HL-60 (cell line): Measurements from ENCODE around the gene SKI.

Experiments used
- DNase-seq, 2 experiments: peaks; one replicate each; pipeline ENCODE4 v3.0.0-alpha.2; 2010 to 2020; ENCODE audit warnings: low read depth in 1 of 2, low spot score in 1 of 2
- H3K27ac ChIP-seq: fragments of 250-450 bp; sonication (Bioruptor Pico); replicated peaks from 2 replicates; pipeline ENCODE4 v1.5.1; 2020; ENCODE audit warnings: mild to moderate bottlenecking, moderate library complexity
- H3K27me3 ChIP-seq: fragments of 250-450 bp; sonication (Bioruptor Pico); 2 replicates; pipeline ENCODE4 v1.5.1; 2021; ENCODE audit warnings: mild to moderate bottlenecking, moderate library complexity; ENCODE audit not compliant: insufficient read depth, poor library complexity, severe bottlenecking
- H3K4me3 ChIP-seq: replicated peaks from 2 replicates; pipeline ENCODE4 v1.5.1; 2011; ENCODE audit warnings: mild to moderate bottlenecking, control low read depth, low read length; ENCODE audit not compliant: insufficient read depth
- GABPA ChIP-seq: IDR thresholded peaks from 2 replicates; pipeline ENCODE4 v1.6.1; 2012; ENCODE audit warnings: low read depth
- POLR2AphosphoS5 ChIP-seq: IDR thresholded peaks from 2 replicates; pipeline ENCODE4 v1.6.1; 2012; ENCODE audit warnings: low read depth
- SPI1 ChIP-seq: IDR thresholded peaks from 2 replicates; pipeline ENCODE4 v1.6.1; 2012; ENCODE audit warnings: low read depth, mild to moderate bottlenecking, borderline replicate concordance
- TF ChIP-seq, protein P1 (sequence below): IDR thresholded peaks from 2 replicates; pipeline ENCODE4 v1.6.1; 2012; ENCODE audit warnings: low read depth; ENCODE audit not compliant: insufficient replicate concordance
- TF ChIP-seq, protein P2 (sequence below): IDR thresholded peaks from one replicate; pipeline ENCODE4 v1.5.1; 2011; ENCODE audit warnings: low read length, control low read depth, inconsistent platforms; ENCODE audit not compliant: insufficient read depth

The SKI gene

DNA sequence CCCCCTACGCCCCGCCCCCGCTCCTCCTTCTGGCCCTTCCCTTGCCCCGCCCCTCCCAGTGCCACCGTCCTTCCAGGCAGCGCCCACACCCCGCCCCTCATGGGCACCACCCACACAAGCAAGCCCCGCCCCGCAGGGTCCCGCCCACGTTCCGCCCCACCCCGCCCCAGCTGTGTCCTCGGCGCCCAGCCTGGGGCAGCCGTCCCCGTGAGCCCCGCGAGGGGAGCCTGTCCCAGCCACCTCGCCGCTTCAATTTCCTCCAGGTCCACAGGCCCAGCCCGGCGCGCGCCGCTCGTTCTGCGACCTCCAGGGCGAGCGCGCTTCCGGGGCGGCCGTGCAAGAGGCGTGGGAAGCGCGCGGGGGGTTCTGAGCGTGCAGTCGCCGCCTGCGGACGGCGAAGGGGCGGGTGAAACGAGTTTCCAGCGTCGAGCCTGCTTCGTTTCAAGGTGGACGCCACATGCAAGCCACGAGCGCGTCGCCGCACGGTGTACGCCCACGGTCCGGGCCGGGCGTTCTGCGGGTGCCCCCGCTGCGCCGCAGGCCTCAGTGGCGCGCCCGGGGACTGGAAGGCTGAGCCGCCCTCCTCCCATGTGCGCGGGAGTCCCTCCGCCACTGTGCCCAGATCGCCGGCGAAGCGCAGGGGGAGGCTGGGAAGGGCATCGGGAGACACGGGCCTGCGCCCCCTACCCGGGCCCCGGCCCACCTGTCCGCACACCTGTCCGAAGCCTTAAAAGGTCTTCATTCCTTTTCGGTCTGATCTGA lies 22.7 kb upstream of the SKI start:
- DNase-seq: peak; percentile 80 to 94
- TF ChIP-seq GABPA (no peak), POLR2AphosphoS5 (no peak), SPI1 (no peak)
- TF ChIP-seq, protein P1, sequence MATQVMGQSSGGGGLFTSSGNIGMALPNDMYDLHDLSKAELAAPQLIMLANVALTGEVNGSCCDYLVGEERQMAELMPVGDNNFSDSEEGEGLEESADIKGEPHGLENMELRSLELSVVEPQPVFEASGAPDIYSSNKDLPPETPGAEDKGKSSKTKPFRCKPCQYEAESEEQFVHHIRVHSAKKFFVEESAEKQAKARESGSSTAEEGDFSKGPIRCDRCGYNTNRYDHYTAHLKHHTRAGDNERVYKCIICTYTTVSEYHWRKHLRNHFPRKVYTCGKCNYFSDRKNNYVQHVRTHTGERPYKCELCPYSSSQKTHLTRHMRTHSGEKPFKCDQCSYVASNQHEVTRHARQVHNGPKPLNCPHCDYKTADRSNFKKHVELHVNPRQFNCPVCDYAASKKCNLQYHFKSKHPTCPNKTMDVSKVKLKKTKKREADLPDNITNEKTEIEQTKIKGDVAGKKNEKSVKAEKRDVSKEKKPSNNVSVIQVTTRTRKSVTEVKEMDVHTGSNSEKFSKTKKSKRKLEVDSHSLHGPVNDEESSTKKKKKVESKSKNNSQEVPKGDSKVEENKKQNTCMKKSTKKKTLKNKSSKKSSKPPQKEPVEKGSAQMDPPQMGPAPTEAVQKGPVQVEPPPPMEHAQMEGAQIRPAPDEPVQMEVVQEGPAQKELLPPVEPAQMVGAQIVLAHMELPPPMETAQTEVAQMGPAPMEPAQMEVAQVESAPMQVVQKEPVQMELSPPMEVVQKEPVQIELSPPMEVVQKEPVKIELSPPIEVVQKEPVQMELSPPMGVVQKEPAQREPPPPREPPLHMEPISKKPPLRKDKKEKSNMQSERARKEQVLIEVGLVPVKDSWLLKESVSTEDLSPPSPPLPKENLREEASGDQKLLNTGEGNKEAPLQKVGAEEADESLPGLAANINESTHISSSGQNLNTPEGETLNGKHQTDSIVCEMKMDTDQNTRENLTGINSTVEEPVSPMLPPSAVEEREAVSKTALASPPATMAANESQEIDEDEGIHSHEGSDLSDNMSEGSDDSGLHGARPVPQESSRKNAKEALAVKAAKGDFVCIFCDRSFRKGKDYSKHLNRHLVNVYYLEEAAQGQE: no peak
- TF ChIP-seq, protein P2, sequence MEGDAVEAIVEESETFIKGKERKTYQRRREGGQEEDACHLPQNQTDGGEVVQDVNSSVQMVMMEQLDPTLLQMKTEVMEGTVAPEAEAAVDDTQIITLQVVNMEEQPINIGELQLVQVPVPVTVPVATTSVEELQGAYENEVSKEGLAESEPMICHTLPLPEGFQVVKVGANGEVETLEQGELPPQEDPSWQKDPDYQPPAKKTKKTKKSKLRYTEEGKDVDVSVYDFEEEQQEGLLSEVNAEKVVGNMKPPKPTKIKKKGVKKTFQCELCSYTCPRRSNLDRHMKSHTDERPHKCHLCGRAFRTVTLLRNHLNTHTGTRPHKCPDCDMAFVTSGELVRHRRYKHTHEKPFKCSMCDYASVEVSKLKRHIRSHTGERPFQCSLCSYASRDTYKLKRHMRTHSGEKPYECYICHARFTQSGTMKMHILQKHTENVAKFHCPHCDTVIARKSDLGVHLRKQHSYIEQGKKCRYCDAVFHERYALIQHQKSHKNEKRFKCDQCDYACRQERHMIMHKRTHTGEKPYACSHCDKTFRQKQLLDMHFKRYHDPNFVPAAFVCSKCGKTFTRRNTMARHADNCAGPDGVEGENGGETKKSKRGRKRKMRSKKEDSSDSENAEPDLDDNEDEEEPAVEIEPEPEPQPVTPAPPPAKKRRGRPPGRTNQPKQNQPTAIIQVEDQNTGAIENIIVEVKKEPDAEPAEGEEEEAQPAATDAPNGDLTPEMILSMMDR: no peak
- no peaks in the 10 kb centered on the region for H3K27me3 ChIP-seq

DNA sequence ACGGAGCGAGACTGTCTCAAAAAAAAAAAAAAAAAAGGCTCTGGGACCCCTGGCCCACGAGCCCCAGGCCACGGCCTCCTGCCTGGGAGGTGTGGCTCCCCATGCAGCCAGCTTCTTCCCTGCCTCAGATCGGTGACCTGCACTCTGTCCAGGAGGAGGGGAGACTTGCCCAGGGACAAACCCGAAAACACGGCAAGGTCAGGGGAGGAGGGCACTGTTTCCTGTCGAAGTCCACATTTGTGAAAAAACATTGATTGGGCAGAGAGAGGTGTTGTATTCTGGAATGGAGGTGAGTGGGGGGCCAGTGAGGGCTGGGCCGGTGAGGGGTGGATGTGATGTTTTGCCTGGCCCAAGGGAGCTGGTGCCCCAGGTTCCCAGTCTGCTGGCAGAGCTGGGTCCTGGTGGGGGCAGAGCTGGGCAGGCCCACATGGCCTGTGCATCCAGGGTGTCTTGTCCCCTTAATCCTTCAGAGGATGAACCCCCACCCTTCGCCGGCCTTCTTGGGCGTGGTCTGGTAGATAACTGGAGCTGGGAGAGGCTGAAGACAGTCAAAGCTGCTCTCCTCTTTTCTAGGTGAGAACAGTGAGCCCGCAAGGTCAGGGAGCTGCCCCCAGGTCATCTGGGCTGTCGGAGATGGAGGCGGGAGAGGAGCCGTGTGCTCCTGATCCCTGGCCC lies 21.2 kb upstream of the SKI start:
- Histone ChIP-seq H3K4me3 (no peak overlapping the region), H3K27ac (no peak overlapping the region), H3K27me3 (no peaks in the 10 kb centered on the region)
- no peak for DNase-seq
- TF ChIP-seq, protein P2: no peak
- TF ChIP-seq SPI1: no peak
- no peak for TF ChIP-seq GABPA
- TF ChIP-seq, protein P1: no peak
- TF ChIP-seq POLR2AphosphoS5: no peak

More for the DNA sequence above, 22.7 kb upstream of the SKI start:
- Histone ChIP-seq H3K27ac (no peak overlapping the region), H3K4me3 (peak overlapping the region; percentile 52)

DNA sequence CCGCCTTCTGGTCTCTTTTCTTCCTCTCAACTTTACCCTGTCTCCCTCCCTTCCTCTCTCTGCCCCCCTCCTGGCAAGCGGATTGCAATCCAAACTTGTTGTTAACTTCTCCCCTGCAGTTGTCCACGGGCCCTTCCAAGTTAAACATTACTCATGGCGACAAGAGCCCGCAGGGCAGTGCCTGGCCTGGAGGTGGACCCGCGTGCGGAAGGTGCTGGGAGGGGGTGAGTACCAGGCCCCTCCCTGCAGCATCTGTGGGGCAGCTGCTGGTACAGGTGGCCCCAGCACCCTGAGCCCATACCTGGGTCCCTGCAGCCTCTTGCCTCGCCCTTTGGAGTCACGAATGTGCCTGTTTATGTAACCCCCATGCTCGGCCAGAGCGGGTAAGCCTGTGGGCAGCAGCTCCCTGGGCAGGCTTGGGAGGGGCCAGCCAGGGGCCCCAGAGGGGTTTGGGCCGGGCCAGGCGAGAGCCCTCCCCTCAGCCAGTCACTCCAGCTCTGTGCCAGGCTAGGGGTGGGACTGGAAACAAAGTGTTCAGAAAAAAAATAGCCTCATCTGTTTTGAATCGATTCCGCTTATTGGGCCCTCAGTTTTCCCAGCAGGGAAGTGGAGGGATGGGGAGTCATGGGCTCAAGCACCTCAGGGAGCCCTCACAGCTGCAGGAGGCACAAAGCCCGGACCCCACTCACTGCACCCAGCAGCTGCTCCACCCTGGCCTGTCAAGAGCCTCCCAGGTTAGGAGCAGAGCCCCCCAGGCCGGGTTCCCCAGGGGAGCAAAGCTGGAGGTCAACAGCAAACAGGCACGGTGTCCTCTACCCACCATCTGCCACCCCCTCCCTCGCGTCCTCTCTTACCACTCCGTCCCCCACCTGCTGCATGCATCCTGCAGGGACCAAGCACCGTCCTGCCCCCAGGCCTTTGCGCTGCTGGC lies 19.5 kb upstream of the SKI start:
- Histone ChIP-seq H3K27ac (no peak overlapping the region), H3K27me3 (no peaks in the 10 kb centered on the region), H3K4me3 (no peak overlapping the region)
- TF ChIP-seq, protein P2: no peak
- TF ChIP-seq, protein P1: no peak
- TF ChIP-seq SPI1: no peak
- TF ChIP-seq POLR2AphosphoS5: no peak
- no peak for TF ChIP-seq GABPA
- no peak for DNase-seq
